Thoracic aorta (tissue), 2 donors: Measurements from ENCODE around the gene IER5L. TPM values are rescaled to one million over a fixed set of nuclear protein-coding genes. Genes with fewer than 3 reads are reported as not detected.

Source experiments
- ATAC-seq: fragments of 150-250 bp; one replicate; pipeline ENCODE4 v1.8.0; 2017; ENCODE audit warnings: low read depth; ENCODE audit not compliant: insufficient number of reproducible peaks, low FRiP score
- DNase-seq: peaks from one replicate; pipeline ENCODE4 v3.0.0-alpha.2; 2020; ENCODE audit warnings: low spot score
- H3K27ac ChIP-seq, 2 donors: fragments of 200-600 bp; sonication (generic); 1 replicate in 1 of 2; 2 replicates in 1 of 2; pipeline ENCODE4 v1.5.1; 2016; ENCODE audit warnings: mild to moderate bottlenecking in 2 of 2, moderate library complexity in 2 of 2
- H3K27me3 ChIP-seq: fragments of 200-600 bp; sonication (generic); replicated peaks from 2 replicates; pipeline ENCODE4 v1.6.0; 2016; ENCODE audit warnings: mild to moderate bottlenecking; ENCODE audit not compliant: insufficient read depth
- H3K36me3 ChIP-seq: fragments of 200-600 bp; sonication (generic); one replicate; pipeline ENCODE4 v1.5.1; 2016
- H3K4me1 ChIP-seq, 2 donors: fragments of 200-600 bp; sonication (generic); 1 replicate in 1 of 2; 2 replicates in 1 of 2; pipeline versions ENCODE4 v1.5.1 to v1.6.0; 2016; ENCODE audit warnings: low read depth in 2 of 2, mild to moderate bottlenecking in 1 of 2; ENCODE audit not compliant: control insufficient read depth in 1 of 2
- H3K4me3 ChIP-seq: fragments of 200-600 bp; sonication (generic); 2 replicates; pipeline ENCODE4 v1.5.1; 2016; ENCODE audit warnings: mild to moderate bottlenecking
- H3K9me3 ChIP-seq: fragments of 200-600 bp; sonication (generic); 2 replicates; pipeline ENCODE4 v1.5.1; 2016
- CTCF ChIP-seq: fragments of 200-600 bp; sonication (generic); IDR thresholded peaks from one replicate; pipeline ENCODE4 v1.5.1; 2019; ENCODE audit warnings: antibody characterized with exemption
- total RNA-seq, 2 donors: library from RNA; depleted of rRNA; stranded (reverse); fragments of >200 nt; gene quantifications; one replicate each; pipeline versions ENCODE4 v1.1.0 to v1.2.3, GENCODE V29; 2016

IER5L gene
- total RNA-seq, 2 donors from 2014 or later: 65.4 to 81.2 TPM

GRCh38 chr9:129209580-129209979 lies 31.5 kb upstream of the IER5L start:
- Histone ChIP-seq H3K9me3 (no peaks in the 10 kb centered on the region), H3K4me3 (no peak overlapping the region), H3K27ac (no peak overlapping the region), H3K27me3 (no peaks in the 10 kb centered on the region), H3K4me1 (no peaks in the 10 kb centered on the region), H3K36me3 (no peaks in the 10 kb centered on the region)
- no peak for DNase-seq
- ATAC-seq: no peak
- TF ChIP-seq CTCF: no peak

DNA sequence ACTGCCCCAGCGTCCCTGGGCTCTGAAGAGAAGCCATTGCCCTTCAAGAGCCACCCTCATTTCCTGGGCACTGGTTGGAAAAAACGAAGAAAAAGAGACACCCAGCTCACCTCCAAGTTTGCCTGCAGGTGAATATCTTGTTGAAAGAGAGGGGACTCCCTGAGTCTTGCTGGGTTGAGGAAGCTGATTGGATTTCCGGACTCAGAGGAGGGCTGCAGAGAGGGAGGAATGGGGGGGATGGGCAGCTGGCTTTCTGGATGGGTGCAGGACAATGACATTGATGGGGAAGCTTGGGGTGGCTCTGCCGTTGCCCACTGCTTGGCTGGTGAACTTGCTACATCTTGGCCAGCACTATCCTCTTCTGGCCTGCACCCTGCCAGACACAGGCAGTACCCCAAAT lies 31.0 kb upstream of the IER5L start:
- no peaks in the 10 kb centered on the region for H3K4me1 ChIP-seq

DNA sequence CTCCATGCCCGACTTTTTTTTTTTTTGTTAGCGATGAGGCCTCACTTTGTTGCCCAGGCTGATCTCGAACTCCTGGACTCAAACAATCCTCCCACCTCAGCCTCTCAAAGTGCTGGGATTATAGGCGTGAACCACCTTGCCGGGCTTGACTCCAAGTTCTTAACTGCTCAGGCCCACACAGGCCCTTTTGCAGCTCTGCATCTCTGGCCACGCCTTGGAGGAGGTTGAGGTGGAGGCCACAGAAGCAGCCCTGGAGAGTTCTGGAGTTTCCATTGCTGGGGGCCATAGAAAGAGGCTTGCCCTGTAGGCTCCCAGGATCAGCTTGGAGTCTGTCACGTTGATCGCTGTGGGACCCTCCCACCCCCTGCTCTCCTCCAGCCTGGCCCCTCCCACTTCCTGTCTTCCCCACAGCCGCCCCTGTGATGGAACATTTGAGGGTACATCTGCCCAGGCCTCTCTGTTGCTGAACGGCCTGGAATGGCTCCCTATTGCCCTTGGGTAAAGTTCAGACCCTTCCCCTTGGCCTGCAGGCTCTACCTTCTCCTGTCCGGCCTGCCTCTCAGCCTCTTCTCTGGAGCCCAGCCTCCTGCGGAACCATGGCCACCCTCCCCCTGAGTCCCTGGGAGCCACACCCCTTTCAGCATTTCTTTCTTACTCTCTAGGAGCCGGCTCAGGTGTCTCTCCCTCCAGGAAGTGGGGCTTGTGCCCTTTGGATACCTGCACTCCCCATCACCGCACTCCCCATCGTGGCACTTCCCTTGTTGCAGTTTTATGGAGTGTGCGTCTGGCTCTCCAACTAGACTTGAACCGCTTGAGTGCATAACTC lies 30.4 kb upstream of the IER5L start:
- H3K4me1 ChIP-seq: peaks cover 2% of the 10 kb centered on the region in 2 donors
- H3K27me3 ChIP-seq: no peaks in the 10 kb centered on the region
- TF ChIP-seq CTCF: no peak
- no peak overlapping the region for H3K4me3 ChIP-seq
- ATAC-seq (no peak), DNase-seq (no peak)
- no peaks in the 10 kb centered on the region for H3K36me3 ChIP-seq
- H3K9me3 ChIP-seq: no peaks in the 10 kb centered on the region
- no peak overlapping the region for H3K27ac ChIP-seq

More for the DNA sequence above, 31.0 kb upstream of the IER5L start:
- Histone ChIP-seq H3K4me3 (no peak overlapping the region), H3K27me3 (no peaks in the 10 kb centered on the region), H3K27ac (no peak overlapping the region), H3K36me3 (no peaks in the 10 kb centered on the region), H3K9me3 (no peaks in the 10 kb centered on the region)
- no peak for DNase-seq
- no peak for TF ChIP-seq CTCF
- ATAC-seq: no peak

GRCh38 chr9:129206905-129207304 lies 28.8 kb upstream of the IER5L start:
- H3K4me3 ChIP-seq: no peak overlapping the region
- no peak overlapping the region for H3K27ac ChIP-seq
- ATAC-seq (no peak), DNase-seq (no peak)
- no peak for TF ChIP-seq CTCF
- no peaks in the 10 kb centered on the region for H3K9me3 ChIP-seq
- peaks cover 3 to 5% of the 10 kb centered on the region in 2 donors for H3K4me1 ChIP-seq
- no peaks in the 10 kb centered on the region for H3K27me3 ChIP-seq
- H3K36me3 ChIP-seq: no peaks in the 10 kb centered on the region

DNA sequence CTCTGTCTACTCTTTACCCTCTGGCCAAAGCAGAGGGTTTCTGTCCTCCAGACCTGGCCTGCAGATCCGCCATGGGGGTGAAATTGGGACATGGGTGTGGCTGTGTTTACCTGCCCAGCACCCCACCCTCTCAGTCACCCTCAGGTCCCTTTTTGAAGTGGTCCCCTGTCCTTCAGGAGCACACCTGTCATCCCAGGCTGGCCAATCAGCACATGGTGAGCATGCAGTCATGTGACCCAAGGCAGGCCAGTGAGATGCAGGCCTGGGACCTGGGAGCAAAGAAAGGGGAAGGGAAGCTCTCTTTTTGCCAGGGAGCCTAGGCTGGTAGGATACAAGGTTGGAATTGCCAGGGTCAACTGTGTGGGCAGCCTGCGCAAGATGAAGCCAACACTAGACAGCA lies 28.3 kb upstream of the IER5L start:
- no peak for TF ChIP-seq CTCF
- Histone ChIP-seq H3K36me3 (no peaks in the 10 kb centered on the region), H3K27ac (no peak overlapping the region), H3K4me3 (no peak overlapping the region), H3K27me3 (no peaks in the 10 kb centered on the region), H3K4me1 (peaks cover 3 to 5% of the 10 kb centered on the region in 2 donors), H3K9me3 (no peaks in the 10 kb centered on the region)
- ATAC-seq (no peak), DNase-seq (no peak)
